ENCODE measurements around the gene DLG1.

DLG1 gene

DNA sequence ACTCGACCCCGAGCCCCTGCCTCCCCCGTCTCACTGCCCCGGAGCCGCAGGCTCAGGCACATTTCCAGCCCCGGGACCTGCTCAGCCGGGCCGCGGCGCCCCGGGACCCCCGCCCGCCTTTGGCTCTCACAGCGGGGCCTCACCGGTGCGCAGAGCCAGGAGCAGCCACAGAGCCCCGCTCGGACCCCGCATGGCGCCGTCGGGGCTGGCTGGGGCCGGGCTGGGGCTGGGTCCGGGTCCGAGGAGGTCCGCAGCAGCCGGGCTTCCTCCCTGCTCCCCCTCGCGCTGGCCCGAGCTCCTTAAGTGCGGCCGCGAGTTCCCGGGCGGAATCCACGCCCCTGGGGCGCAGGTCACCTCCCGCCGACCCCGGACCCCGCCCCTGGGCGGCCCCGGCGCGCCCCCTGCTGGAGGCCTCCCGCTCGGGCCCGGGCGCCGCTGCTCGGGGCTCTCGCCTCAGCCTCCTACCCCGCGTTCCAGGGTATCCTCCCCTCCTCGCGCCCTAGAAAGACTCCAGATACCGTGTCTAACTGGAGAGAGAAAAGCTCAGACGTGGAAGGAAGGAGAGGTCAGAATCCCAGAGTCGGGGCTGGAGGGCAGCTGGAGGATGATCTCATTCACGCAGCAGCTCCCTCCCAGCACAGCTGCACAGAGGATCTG is 268.8 kb downstream of the DLG1 start, which contains the start of gene MELTF:
Gene MELTF, minus strand, starts transcription at position 307 of the 657 bp plus-strand sequence. Its CDS starts 115 bp downstream, at position 192.
- peak; percentile 58 for DNase-seq (ENCODE audit: low read depth)

DNA sequence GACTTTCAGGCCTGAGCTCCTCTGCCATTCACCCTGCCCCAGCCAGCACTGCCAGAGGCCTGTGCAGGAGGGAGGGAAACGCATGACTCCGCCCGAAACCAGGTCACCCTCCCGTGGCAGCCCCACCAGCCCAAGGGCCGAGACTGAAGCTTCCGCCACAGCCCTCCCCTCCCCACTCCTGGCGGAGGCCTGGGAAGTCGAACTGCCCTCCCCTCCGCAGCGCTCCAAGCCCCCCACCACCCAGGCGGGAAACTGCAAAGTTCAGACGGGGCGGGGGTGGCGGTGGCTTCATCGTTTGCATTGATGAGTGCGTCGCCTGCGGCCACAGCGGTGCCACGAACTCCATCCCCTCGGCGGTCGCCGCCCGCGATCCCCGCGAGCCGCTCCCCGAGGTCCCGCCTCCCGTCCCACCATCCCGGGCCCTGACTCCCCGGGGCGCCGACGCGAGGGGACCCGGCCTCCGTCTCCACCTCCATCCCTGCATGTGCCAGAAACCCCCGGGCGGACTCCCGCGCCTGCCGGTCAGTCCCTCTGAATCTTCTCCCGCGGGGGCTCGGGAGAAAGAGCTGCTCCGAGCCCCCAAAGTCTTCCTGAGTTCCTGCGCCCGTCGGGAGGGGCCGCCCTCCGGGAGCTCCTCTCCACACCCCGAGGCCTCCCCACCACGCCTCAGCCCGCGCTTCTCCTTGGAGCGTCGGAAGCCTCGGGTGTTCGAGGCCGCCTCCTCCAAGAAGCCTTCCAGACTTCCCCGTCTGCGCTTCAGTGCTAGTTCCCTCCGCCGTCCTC is 269.5 kb downstream of the DLG1 start:
- no peak for DNase-seq (ENCODE audit: low read depth)

DNA sequence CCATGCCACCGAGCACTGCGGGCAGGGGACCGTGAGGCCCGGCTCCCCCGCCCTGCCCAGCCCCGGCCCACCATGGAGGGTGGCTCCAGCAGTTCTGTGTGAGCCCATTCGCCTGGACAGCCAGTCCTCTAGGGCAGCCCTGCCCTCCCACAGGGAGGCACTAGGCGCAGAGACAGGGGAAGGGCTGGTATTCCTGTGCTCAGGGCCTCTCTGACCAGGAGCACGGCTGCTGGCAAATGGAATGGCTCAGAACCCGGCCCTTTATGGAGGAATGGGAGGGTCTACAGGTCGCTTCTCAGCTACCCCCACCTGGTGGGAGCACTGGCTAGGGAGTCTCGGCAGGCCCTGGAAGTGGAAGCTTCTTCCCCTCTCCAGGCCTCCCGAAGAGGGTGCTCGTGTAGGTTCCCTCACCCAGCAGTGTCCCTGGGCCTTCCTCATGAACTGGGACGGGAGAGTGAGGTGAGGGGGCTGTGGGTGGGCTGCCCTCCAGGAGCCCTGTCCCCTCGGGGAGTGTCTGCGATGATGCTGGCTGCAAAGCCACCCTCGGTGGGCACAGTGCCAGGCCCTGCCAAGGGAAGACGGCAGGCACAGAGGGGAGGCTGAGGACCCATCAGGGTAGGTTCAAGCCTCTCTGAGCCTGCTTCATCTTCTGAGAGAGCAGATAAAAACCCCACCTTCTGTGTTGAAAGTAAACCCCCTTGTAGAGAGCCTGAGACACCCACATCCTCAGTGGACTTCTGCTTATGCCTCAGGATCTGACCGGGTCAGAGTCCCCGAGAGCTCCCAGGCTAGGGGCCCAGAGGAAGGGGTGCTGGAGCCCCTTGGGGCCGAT is 270.3 kb downstream of the DLG1 start:
- no peak for DNase-seq (ENCODE audit: low read depth)

DNA sequence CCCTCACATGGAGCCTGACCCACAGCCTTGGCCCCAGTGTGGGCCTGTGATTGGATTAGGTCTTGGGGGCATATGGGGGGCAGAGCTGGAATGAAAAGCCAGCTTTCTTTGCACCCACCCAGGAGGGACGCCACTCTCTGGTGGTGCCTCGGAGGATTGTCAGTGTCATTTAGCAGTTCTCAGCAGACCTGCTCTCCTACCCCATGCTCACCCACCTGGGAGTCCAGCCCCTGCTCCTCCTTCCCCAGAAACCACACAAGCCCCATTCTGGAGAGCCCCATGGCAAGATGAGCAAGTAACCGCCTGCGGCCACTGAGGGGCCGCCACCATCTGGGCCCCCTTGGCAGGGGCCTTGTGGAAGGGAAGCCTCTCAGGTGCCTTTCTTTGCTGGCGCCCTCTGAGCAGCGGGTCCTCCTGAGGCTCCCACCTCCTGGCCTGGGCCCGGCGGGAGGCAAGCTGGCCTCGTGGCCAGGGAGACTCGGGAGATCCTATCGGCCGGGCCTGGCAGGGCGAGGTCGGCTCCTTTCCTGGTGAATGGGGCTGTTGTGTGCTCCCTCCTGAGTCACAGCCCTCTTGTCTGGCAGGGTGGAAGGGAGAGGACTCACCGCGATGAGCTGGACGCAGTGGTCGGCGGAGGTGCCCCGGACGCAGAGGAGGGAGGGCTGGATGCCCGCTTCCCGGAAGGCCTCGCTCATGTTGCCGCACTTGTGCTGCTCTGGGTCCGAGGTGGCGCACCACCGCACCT is 271.1 kb downstream of the DLG1 start:
- DNase-seq (ENCODE audit: low read depth): no peak

DNA sequence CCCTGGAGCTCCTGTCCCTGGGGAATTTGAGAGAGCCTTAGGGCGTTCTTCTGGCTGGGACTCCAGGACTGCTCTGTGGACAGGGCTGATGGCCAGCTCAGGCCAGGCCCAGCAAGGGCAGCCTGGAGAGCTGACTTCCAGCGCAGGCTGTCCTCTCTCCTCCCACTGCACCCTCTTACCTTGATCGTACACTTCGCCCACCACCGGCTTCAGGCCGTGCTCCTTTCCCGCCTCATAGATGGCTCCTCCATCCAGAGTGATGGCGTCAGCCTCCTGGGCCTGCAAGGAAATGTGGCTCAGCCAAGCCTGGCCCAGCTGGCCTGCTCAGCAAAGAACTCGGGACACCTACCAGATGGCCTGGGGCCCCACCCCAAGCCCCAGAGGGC is 271.9 kb downstream of the DLG1 start:
- DNase-seq (ENCODE audit: low read depth): no peak

DNA sequence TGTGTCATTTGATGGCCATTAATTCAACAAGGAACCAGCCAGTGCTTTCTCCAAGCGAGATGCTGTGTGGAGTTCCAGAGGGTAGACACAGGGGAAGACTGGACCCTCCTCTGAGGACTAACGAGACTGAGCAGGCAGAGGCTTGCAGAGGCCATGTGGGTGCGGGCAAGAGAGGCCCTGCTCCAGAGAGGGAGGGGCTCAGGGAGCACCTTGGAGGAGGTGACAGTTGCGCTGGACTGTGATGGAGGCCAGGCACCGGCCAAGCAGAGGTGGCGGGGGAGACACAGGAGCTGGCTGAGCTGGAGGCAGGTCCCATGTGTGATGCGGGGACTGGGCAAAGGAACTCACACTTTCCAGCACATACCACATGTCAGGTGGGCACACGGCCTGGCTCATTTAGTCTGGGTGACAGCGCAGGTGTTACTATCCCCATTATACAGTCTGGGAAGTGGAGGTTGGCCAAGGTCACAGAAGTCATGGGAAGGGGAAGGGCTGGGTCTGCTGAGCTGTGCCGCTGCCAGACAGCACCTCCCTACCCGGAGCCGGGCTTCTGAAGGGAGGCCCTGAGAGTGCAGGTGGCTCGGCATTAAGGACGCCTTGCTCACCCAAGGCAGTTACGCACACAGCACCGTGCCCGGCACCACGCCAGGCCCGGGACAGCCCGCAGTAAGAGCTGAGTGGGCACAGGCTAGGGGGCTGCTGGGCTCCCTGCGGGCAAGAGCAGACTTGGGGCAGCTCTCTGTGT is 272.5 kb downstream of the DLG1 start:
- no peak for DNase-seq (ENCODE audit: low read depth)

DNA sequence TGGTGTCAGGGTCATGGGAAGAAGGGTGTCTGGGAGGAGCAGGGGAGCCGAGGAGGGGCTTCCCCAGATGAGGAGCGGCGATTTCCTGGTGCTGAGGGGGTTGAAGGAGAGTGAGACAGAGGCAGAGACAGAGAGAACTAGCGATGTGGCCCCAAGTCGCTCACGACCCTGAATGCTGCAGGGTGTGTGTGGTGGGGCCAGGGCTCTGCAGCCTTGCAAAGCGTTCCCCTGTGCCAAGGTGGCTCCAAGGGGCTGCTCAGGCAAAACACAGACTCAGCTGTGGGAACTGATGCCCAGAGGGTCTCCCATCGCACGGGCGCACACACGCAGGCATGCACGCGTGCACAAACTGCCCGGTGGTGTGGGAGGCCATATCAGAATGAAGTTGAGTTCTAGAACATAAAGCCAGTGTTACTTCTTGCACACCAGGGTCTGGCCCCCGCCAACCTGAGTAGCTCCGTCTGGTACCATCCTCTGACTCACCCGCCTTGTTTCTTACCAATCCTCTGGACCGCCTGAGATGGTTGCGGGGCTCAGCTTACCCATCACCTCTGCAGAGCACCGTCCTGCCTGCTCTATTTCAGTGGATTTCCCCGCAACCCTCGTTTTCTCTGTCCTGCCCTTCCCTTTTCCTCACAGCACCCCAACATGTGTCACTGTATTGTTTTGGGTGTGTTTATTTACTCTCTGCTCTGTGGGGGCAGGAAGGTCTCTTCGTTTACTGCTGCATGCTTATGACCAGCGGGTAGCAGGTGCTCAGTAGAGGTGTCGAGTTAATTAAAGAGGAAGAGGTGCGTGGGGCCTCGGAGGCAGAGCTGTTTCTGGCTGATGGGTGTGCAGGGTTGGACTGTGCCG is 273.3 kb downstream of the DLG1 start:
- no peak for DNase-seq (ENCODE audit: low read depth)

DNA sequence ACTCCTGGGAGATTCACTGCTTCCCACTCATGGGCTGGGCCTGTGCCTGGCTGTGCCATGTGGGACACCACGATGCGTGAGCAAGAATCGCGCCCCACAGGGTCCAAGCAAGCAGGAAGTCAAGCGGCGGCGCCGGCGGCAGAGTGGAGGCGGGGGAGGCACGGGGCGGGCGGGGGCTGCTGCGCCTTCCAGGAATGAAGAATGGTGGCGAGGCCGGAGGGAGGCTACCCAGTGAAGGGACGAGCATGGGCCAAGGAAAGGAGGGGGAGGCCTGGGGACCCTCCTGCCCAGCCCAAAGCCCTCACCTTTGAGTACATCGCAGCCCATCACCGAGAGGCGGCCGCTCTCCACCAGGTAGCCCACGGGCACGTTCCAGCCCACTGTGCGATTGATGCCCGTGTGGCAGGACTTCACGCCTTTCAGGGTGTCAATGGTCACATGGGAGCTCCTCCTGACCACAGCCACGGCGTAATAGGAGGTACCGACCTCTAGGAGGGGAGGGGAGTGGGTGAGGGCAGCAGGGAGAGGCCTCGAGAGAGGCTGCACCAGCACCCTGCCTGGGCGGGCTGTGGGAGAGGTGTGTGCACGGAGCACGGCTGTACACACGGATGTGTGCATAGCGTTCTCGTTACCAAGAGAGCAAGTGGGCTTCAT is 274.3 kb downstream of the DLG1 start:
- DNase-seq (ENCODE audit: low read depth): no peak

DNA sequence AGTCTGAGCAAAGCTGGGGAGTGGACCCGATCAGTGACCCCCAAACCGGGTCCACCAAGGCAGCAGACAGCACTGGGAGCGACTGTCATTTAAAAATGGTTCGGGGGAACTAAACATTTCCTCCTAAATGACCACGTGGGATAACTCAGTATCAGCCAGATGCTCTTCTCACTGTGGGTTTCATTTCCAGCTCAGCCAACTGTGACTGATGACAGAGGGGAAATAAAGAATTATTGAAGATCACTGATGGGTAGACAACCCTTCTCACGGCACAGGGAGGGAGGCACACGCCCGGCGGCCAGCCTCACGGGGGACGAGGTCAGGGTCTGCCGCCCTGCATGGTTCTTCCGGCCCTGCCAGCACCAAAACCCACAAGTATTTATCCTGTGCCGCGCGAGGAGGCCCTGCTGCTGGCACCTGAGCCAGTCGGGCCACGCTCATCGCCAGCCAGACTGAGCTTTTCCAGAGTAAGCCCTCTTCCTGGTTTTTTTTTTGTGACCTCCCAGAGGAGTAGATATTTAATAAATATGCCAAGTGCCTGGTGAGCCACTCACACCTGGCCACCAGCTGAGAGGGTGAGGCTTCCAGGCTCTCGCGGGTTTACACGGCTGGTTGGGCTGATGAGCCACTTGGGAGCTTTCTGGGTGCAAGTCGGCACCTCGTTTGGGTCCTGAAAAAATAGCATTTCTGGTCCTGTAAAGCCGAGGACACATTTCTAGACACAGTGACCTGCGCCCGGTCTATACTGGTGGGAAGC is 275.0 kb downstream of the DLG1 start:
- DNase-seq (ENCODE audit: low read depth): no peak

DNA sequence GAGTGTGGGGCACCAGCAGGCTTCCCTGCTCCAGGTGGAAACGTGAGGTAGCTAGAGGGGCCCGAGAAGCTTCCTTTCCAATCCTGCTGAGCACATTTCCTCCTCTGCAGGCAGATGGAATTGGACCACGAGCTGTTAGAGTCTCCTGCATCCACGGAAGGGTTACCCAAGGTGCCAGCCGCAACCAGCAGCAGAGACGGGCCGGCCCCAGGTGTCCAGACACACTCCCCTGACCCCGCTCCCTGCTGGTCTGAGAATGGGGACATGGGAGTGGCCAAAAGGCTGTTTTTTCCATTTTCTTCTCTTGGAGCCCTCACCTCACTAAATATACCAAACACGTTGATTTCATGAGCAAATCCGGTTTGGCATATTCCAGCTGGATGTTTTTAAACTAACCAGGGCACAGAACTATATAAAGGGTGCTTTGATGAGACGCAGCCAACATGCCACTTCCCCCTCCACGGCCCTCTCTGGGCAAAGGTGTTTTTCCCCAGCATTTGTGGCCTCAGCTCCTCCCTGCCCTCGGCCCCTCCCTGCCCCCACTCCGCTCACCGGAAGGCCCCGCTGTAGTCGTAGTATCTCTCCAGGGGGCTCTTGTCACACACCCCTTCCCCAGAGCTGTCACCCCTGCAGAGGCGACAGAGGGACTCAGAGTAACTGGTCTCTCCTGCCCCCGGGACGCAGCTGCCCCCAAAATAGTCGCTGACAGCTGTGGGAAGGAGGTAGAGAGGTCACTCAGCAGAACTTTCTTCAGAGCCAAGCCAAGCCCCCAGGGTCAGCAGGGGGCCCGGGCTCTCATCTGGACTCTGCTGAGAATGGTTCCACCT is 275.8 kb downstream of the DLG1 start:
- no peak for DNase-seq (ENCODE audit: low read depth)

DNA sequence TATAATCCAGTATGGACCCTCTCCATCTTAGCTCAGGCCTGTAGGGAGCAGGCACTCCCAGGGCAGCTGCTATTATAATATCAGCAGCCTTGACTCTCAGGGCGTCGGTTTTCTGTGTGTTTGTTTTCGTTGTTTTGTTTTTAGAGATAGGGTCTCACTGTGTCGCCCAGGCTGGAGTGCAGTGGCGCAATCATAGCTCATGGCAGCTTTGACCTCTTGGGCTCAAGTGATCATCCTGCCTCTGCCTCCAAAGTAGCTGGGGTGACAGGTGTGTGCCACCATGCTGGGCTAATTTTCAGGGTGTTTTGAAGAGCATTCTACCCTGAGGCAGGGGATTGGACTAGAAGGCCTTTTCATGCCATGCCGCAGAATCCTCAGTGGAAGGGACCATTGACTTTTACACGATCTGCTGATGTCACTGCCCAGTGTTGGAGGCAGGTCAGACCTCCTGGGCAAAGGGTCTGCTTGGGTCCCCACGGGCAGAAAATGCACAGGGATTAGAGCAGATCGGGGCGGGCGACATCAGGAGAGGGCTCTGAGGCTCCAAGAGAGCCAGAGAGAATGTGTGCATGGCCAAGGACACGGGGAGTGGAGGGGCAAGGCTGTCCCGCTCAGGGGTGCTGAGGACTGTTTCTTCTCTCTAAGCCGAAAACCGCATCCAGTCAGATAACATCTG is 276.5 kb downstream of the DLG1 start:
- no peak for DNase-seq (ENCODE audit: low read depth)

DNA sequence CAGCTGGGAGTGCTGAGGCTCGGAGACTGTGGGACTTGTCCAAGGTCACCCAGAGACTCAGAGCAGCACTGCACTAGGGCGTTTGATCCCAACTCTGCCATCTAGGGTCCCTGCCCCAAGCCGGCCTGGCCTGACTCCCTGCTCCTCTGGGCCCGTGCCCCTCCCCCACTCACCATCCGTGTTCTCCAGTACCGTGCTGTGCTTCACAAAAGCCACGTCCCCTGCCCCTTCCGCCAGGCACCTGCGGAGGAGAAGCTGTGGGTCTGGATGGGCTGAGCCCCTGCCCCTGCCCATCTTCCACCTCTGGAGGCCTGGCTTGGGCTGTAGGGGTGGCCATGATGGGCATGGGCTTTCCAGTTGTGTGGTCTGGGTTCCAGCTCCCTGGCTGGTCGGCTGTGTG is 277.2 kb downstream of the DLG1 start:
- no peak for DNase-seq (ENCODE audit: low read depth)

DNA sequence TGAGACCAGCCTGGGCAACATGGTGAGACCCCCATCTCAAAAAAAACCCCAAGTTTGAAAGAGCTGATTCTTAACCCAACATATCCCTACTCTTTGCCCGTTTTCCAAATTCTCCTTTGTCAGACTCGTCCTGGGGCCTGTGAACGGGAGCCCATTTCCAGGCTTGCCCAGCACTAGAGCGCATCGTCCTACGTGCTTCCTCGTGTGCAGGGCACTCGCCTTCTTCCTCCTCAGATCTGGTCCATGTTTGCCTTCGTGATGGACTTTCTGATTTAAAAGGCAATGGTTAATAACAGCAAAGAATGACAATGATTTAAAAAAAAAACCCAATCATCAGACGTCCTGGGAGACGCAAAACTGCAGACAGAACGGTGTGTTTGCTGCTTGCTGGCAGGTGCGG is 278.9 kb downstream of the DLG1 start:
- no peak for DNase-seq (ENCODE audit: low read depth)

DNA sequence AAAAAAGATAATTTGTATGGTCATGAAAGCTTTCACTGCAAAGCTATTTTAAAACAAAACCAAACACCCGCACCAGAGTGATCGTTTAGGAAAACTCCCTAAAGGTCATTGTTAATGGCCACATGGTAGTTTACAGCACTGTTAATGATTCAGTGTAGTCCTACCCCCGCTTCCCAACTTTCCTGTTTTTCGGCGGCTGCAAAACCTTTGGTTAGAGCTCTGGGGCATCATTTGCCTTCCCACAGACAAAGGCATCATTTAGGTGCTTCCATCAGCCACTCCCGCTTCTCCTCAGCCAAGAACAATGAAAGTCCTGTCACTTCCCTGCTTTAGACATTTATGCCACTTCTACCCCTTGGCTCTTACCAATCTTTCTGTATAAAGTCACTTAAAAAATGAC is 279.4 kb downstream of the DLG1 start:
- DNase-seq (ENCODE audit: low read depth): no peak

DNA sequence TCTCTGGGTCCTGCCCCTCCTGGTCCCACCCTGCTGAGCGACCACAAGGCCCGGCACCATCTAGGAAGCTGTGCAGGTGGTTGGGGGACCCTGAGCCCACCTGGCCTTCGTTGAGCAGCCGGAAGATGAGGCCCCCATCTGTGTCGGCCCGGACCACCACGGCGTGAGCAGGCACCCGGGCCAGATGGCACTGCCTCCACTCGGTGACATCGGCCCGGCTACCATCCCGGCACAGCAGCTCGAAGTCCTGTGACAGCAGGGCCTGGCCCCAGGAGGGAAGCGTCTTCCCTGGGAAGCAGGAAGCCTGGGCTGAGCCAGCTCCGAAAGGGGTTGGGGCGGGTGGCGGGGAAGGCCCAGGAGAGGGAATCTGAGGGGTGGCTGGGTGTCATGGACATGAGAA is 281.4 kb downstream of the DLG1 start:
- no peak for DNase-seq (ENCODE audit: low read depth)

DNA sequence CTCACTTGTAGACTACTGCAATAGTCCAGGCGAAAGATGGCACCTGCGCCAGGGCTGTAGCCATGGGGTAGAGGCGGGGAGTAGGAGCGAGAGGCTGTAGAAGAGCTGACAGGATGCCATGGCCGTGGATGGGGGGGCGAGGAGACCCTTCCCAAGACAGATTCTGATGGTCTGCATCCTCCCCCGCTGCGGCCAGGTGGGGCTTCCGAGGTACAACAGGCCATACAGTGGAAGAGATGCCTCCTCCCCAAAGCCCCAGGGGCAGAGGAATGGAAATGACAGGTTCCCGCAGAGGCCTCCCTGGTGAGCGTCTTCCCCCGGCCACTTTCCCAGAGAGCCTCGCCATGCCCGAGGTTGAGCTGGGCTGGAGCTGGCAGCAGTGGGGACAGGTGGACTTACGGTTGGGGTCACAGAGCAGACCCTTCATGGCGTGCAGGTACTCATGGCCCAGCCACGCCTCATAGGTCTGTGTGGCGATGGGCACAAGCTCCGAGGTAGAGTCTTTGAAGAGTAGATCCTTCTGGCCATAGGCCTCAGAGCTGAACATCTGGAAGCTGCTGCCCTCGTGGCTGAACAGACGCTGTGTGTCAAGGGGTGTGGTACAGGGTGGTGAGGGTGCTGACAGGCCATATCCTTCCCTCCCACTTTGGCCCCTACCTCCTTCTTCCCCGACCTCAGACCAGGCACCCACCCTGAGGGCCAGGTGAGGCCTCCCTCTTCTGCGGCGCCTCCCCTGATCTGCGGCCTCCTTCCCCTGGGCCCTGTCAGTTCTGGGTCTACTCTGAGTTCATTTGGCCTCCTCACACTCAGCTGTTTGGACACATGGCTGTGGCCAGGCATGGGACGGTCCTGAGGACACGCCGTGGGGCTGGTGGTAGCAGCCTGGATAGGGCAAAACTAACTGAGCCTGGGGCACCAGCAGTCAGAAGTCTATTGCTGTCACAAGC is 282.3 kb downstream of the DLG1 start:
- DNase-seq (ENCODE audit: low read depth): no peak
